Type B pancreatic cell (in vitro differentiated cells): Measurements from ENCODE around the gene SP1. TPM values are rescaled to one million over a fixed set of nuclear protein-coding genes. Genes with fewer than 3 reads are reported as not detected.
"Not testable (repeated sequence)": the region's sequence is repeated elsewhere in the genome, so short reads cannot be mapped to it uniquely, and the experiment has no call there.

Source experiments
- DNase-seq: peaks from one replicate; pipeline ENCODE4 v3.0.0; 2021; ENCODE audit warnings: mixed read lengths; ENCODE audit not compliant: unreplicated experiment; ENCODE audit errors: extremely low spot score
- H3K27ac Mint-ChIP-seq: 2 replicates; pipeline ENCODE4 v1.8.0; 2021; ENCODE audit warnings: mild to moderate bottlenecking, mixed read lengths
- H3K27me3 Mint-ChIP-seq: 2 replicates; pipeline ENCODE4 v1.8.0; 2021; ENCODE audit warnings: mixed read lengths
- H3K36me3 Mint-ChIP-seq: 2 replicates; pipeline ENCODE4 v1.8.0; 2021; ENCODE audit warnings: mixed read lengths
- H3K4me1 Mint-ChIP-seq: one replicate; pipeline ENCODE4 v1.8.0; 2021; ENCODE audit warnings: mixed read lengths; ENCODE audit not compliant: unreplicated experiment
- H3K4me3 Mint-ChIP-seq: 2 replicates; pipeline ENCODE4 v1.8.0; 2021; ENCODE audit warnings: mild to moderate bottlenecking, mixed read lengths
- H3K9me3 Mint-ChIP-seq: 2 replicates; pipeline ENCODE4 v1.8.0; 2021; ENCODE audit warnings: mixed read lengths
- CTCF ChIP-seq: fragments of 200-600 bp; sonication (generic); conservative IDR thresholded peaks from 2 replicates; pipeline ENCODE4 v1.5.0; 2021; ENCODE audit warnings: antibody characterized with exemption, mild to moderate bottlenecking
- total RNA-seq: library from RNA; stranded (reverse); gene quantifications from 2 replicates; pipeline ENCODE4 v1.2.1, GENCODE V29; 2021; ENCODE audit warnings: low replicate concordance

SP1 gene
- total RNA-seq, 1 donor from 2014 or later: 82.9 TPM

- Mint-ChIP-seq H3K4me3 (peak overlapping the region; percentile 63), H3K27me3 (no peaks in the 10 kb centered on the region), H3K27ac (peak overlapping the region; percentile 84), H3K4me1 (peaks cover 25% of the 10 kb centered on the region), H3K9me3 (no peaks in the 10 kb centered on the region), H3K36me3 (peaks cover 8% of the 10 kb centered on the region)
- no peak for DNase-seq
- no peak for TF ChIP-seq CTCF
Measured at GRCh38 chr12:53443955-53444354, 64.0 kb downstream of the SP1 start.

GRCh38 chr12:53444593-53445325 is 64.8 kb downstream of the SP1 start:
- not testable (repeated sequence) for H3K27me3 Mint-ChIP-seq, H3K36me3 Mint-ChIP-seq, DNase-seq, H3K9me3 Mint-ChIP-seq
- Mint-ChIP-seq H3K4me3 (peak overlapping the region; percentile 20), H3K4me1 (peaks cover 25% of the 10 kb centered on the region), H3K27ac (peak overlapping the region; percentile 84)

- Mint-ChIP-seq H3K9me3 (no peaks in the 10 kb centered on the region), H3K27me3 (no peaks in the 10 kb centered on the region), H3K27ac (no peak overlapping the region), H3K36me3 (peaks cover 28% of the 10 kb centered on the region), H3K4me1 (peaks cover 20% of the 10 kb centered on the region), H3K4me3 (no peak overlapping the region)
- TF ChIP-seq CTCF: no peak
- no peak for DNase-seq
Measured at GRCh38 chr12:53450936-53451335, 71.0 kb downstream of the SP1 start.

GRCh38 chr12:53451661-53452158 is 71.7 kb downstream of the SP1 start, which contains the start of gene PCBP2:
TSS of gene PCBP2 (plus strand) at chr12:53452102. CDS start at chr12:53454801, 2,699 bp downstream.
- H3K9me3 Mint-ChIP-seq: no peaks in the 10 kb centered on the region
- DNase-seq: peak; percentile 99
- H3K36me3 Mint-ChIP-seq: peaks cover 33% of the 10 kb centered on the region
- H3K4me1 Mint-ChIP-seq: peaks cover 23% of the 10 kb centered on the region
- peak within 1 kb of the TSS; percentile 99 for H3K27ac Mint-ChIP-seq
- TF ChIP-seq CTCF: peak; percentile 88
- H3K27me3 Mint-ChIP-seq: no peaks in the 10 kb centered on the region
- peak within 1 kb of the TSS; percentile 98 for H3K4me3 Mint-ChIP-seq

- peak; percentile 33 for TF ChIP-seq CTCF
- no peaks in the 10 kb centered on the region for H3K27me3 Mint-ChIP-seq
- H3K4me1 Mint-ChIP-seq: peaks cover 26% of the 10 kb centered on the region
- H3K27ac Mint-ChIP-seq: peak overlapping the region; percentile 99
- DNase-seq: peak; percentile 89
- H3K4me3 Mint-ChIP-seq: peak overlapping the region; percentile 98
- H3K9me3 Mint-ChIP-seq: no peaks in the 10 kb centered on the region
- peaks cover 36% of the 10 kb centered on the region for H3K36me3 Mint-ChIP-seq
Measured at GRCh38 chr12:53452159-53453077, 72.4 kb downstream of the SP1 start.
